ENCODE data around the gene RBP5.

RBP5 gene

DNA sequence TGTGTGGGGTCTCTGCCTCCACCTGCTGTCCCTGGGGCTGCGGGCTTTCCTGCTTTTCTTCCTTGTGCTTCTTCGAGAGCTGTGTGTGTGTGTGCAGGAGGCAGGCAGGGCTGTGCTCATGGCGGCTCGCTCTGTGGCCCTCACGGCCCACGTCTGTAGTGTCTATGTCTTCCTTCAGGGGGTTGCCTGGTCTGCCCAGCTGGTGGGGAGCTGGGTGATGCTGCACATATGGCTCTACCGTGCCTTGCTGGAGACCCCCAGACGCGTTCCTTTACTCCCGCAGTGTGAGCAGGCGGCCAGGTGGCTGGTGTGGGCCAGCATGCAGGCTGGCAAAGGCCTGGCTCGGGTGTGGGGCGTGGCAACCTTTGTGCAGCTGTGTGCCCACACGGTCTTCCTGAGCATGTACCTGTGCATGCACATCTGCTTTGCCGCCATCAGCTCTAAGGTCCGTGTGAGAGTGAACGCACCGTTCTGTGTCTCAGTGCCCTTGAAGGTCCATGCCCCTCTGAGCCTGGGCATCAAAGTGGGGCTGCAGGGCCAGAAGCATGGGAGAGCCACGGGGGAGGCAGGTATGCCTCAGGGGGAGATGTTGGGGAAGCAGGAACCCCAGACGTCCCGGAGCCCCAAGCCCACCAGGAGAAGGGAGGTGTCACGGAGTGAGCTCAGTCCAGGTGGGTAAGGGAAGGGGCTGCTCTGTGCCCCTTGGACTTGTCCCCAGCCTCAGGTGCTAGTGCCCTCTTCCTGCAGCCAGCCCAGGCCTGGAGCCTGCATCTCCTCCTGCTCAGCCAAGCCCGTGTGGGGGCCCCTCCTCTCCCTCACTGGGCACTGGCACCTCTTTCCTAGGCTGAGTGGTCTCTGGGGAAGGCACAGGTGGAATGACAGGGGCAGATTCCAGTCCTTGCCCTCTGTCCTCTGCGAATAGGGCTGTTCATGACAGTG is 27.8 kb upstream of the RBP5 start:
- H3K9me3 ChIP-seq (ENCODE audit: control insufficient read depth, low read length), result no peaks in the 10 kb centered on the region
- H3K36me3 ChIP-seq (ENCODE audit: control insufficient read depth, insufficient read depth, low read length), result peaks cover 8% of the 10 kb centered on the region
- no peaks in the 10 kb centered on the region for H3K4me1 ChIP-seq (ENCODE audit: control insufficient read depth, insufficient read depth, low read length)
- no peak overlapping the region for H3K9ac ChIP-seq (ENCODE audit: low read length)
- no peaks in the 10 kb centered on the region for H3K27me3 ChIP-seq (ENCODE audit: control insufficient read depth, insufficient read depth, low read length)
- H3K4me3 ChIP-seq (ENCODE audit: low read length), result no peak overlapping the region

DNA sequence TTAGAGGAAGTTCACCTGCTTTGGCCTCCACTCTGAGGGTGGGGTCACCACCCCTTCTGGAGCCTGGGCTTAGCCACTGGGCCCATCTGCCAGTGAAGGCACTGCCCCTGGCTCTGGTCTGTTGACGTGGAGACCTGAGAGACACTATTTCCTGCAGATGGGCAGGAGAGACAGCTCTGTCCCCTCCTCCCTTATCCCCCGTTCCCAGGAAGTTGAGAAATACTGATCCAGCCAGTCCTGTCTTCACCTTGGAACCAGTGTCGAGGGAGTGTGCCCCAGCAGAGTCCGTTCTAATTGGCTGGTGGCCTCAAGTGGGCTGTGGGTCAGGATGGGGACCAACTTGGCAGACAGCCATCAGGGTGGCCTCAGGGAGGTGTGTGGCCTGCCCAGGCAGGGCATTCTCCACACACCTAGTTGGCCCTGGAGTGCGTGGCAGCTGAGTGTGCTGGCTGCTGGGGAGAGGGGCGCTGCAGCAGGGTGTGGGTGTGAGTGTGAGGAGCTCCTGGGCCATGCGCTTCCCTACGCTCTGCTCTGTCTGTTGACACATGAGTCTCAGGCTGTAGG is 26.9 kb upstream of the RBP5 start:
- no peaks in the 10 kb centered on the region for H3K9me3 ChIP-seq (ENCODE audit: control insufficient read depth, low read length)
- H3K27me3 ChIP-seq (ENCODE audit: control insufficient read depth, insufficient read depth, low read length), result no peaks in the 10 kb centered on the region
- peaks cover 8% of the 10 kb centered on the region for H3K36me3 ChIP-seq (ENCODE audit: control insufficient read depth, insufficient read depth, low read length)
- no peaks in the 10 kb centered on the region for H3K4me1 ChIP-seq (ENCODE audit: control insufficient read depth, insufficient read depth, low read length)
- H3K9ac ChIP-seq (ENCODE audit: low read length), result no peak overlapping the region
- no peak overlapping the region for H3K4me3 ChIP-seq (ENCODE audit: low read length)

DNA sequence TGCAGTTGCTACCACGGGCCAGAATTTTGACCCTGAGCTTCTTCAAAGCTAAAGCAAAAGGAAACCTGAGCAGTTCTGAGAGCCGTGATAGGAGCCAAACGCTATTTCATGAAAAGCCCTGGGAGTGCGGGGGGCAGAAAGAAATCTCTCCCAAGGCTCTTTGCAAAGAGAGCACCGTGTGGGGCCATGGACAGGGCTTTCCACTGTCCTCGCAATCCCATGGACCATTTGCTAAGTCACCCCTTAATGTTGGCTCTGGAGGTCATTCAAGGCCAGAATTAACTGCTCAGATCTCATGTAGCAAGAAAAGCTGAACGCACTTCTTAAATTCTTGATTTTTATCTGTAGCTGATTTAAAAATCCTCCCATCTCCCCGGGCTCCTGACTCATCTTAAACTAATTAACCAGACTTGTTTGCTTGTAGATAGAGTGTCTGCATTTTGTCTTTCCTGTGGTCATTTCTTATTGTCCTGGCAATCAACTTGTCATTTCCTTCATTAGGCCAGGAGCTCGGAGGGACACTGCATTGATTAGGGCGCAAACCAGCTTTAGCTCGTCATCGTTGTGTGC is 26.3 kb upstream of the RBP5 start:
- no peak overlapping the region for H3K4me3 ChIP-seq (ENCODE audit: low read length)
- peaks cover 8% of the 10 kb centered on the region for H3K36me3 ChIP-seq (ENCODE audit: control insufficient read depth, insufficient read depth, low read length)
- H3K27me3 ChIP-seq (ENCODE audit: control insufficient read depth, insufficient read depth, low read length), result no peaks in the 10 kb centered on the region
- no peaks in the 10 kb centered on the region for H3K4me1 ChIP-seq (ENCODE audit: control insufficient read depth, insufficient read depth, low read length)
- no peaks in the 10 kb centered on the region for H3K9me3 ChIP-seq (ENCODE audit: control insufficient read depth, low read length)
- no peak overlapping the region for H3K9ac ChIP-seq (ENCODE audit: low read length)

DNA sequence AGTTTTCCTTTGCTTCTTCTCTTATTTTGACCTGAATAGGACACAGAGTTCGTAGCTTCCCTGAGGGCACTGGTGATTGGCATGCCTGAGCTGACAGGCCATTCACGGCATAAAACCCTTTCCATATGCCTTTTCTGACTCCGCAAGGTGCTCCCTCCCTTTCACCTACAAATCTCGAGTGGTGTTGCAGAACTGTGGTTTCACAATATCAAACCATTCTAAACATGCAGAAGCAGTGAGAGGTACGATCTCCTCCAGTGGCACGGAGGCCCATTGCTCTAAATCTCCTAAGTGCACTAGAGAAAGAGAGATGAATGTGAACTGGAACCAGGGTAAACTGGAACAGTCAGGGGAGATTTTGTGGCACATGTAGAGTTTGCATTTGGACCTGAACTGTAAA is 25.4 kb upstream of the RBP5 start:
- no peak overlapping the region for H3K9ac ChIP-seq (ENCODE audit: low read length)
- H3K9me3 ChIP-seq (ENCODE audit: control insufficient read depth, low read length), result no peaks in the 10 kb centered on the region
- H3K36me3 ChIP-seq (ENCODE audit: control insufficient read depth, insufficient read depth, low read length), result peaks cover 11% of the 10 kb centered on the region
- no peaks in the 10 kb centered on the region for H3K27me3 ChIP-seq (ENCODE audit: control insufficient read depth, insufficient read depth, low read length)
- H3K4me3 ChIP-seq (ENCODE audit: low read length), result no peak overlapping the region
- no peaks in the 10 kb centered on the region for H3K4me1 ChIP-seq (ENCODE audit: control insufficient read depth, insufficient read depth, low read length)

DNA sequence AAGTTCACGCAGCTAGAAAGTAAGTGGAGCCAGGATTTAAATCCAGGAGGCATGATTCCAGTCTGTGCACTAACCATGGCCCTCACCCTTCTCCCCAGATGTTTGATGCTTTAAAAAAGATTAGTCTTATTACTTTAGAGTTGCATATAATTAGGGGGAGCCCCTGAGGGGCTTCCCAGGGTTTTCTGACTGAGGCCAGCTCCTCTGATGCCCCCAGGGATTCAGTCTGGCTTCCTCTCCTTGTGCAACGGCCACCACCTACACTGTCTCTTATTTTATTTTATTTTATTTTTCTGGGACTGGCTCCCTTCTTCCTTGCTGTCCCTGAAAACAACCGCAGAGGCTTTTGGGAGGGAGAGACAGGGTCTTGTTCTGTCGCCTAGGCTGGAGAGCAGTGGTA is 24.1 kb upstream of the RBP5 start:
- no peaks in the 10 kb centered on the region for H3K4me1 ChIP-seq (ENCODE audit: control insufficient read depth, insufficient read depth, low read length)
- no peaks in the 10 kb centered on the region for H3K9me3 ChIP-seq (ENCODE audit: control insufficient read depth, low read length)
- no peak overlapping the region for H3K4me3 ChIP-seq (ENCODE audit: low read length)
- peaks cover 11% of the 10 kb centered on the region for H3K36me3 ChIP-seq (ENCODE audit: control insufficient read depth, insufficient read depth, low read length)
- no peaks in the 10 kb centered on the region for H3K27me3 ChIP-seq (ENCODE audit: control insufficient read depth, insufficient read depth, low read length)
- H3K9ac ChIP-seq (ENCODE audit: low read length), result no peak overlapping the region

DNA sequence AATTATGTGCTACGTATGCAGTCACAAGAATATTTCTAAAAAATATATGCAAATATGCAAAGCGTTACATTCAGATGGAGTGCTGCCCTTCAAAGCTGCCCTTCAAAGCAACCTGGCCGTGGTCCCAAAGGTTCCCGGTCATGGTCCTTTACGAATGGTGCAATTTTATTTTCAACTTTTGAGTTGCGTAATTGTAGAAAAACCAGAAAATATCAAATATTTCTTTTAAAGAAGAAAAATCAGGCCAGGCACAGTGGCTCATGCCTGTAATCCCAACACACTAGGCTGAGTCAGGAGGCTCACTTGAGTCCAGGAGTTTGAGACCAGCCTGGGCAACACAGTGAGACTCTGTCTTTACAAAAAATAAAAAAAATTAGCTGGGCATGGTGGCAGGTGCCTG is 22.8 kb upstream of the RBP5 start:
- Histone ChIP-seq H3K9ac (ENCODE audit: low read length) (no peak overlapping the region), H3K9me3 (ENCODE audit: control insufficient read depth, low read length) (no peaks in the 10 kb centered on the region), H3K4me3 (ENCODE audit: low read length) (no peak overlapping the region), H3K27me3 (ENCODE audit: control insufficient read depth, insufficient read depth, low read length) (no peaks in the 10 kb centered on the region), H3K36me3 (ENCODE audit: control insufficient read depth, insufficient read depth, low read length) (peaks cover 3% of the 10 kb centered on the region), H3K4me1 (ENCODE audit: control insufficient read depth, insufficient read depth, low read length) (no peaks in the 10 kb centered on the region)

DNA sequence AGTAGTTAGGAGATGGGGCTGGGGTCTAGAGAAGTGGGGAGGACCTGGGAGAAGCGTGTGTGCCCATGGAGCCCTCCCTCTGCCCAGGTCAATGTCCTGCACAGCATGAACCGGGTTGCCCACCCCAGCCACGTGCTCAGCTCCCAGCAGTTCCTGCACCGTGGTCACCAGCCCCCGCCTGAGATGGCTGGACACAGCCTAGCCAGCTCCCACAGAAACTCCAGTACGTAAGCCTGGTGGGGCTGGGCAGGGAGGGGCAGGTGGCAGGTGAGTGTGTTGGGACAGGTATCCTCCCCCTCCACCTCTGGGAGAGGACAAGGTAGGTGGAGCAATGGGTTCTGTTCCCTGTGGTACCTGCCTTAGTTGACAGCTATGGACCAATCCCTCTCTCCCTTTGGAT is 22.2 kb upstream of the RBP5 start:
- Histone ChIP-seq H3K4me3 (ENCODE audit: low read length) (no peak overlapping the region), H3K36me3 (ENCODE audit: control insufficient read depth, insufficient read depth, low read length) (peaks cover 3% of the 10 kb centered on the region), H3K9ac (ENCODE audit: low read length) (no peak overlapping the region), H3K27me3 (ENCODE audit: control insufficient read depth, insufficient read depth, low read length) (no peaks in the 10 kb centered on the region), H3K9me3 (ENCODE audit: control insufficient read depth, low read length) (no peaks in the 10 kb centered on the region), H3K4me1 (ENCODE audit: control insufficient read depth, insufficient read depth, low read length) (no peaks in the 10 kb centered on the region)

DNA sequence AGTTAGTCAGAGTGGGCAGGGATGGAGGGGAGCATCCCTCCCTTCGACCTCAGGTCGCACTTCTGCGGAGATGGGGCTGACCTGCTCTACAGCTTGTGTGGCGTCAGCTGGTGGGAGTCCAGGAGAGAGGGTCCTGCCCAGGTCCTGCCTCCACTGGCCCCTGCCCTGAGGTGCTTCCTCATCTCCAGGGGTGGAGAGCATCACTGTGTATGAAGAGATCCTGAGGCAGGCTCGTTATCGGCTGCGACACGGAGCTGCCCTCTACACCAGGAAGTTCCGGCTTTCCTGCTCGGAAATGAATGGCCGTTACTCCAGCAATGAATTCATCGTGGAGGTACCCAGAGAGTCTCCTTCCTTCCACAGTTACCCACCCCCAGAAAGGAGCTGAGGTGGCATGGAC is 21.7 kb upstream of the RBP5 start:
- H3K9ac ChIP-seq (ENCODE audit: low read length), result no peak overlapping the region
- H3K4me1 ChIP-seq (ENCODE audit: control insufficient read depth, insufficient read depth, low read length), result no peaks in the 10 kb centered on the region
- no peaks in the 10 kb centered on the region for H3K27me3 ChIP-seq (ENCODE audit: control insufficient read depth, insufficient read depth, low read length)
- H3K36me3 ChIP-seq (ENCODE audit: control insufficient read depth, insufficient read depth, low read length), result peaks cover 3% of the 10 kb centered on the region
- no peaks in the 10 kb centered on the region for H3K9me3 ChIP-seq (ENCODE audit: control insufficient read depth, low read length)
- no peak overlapping the region for H3K4me3 ChIP-seq (ENCODE audit: low read length)

DNA sequence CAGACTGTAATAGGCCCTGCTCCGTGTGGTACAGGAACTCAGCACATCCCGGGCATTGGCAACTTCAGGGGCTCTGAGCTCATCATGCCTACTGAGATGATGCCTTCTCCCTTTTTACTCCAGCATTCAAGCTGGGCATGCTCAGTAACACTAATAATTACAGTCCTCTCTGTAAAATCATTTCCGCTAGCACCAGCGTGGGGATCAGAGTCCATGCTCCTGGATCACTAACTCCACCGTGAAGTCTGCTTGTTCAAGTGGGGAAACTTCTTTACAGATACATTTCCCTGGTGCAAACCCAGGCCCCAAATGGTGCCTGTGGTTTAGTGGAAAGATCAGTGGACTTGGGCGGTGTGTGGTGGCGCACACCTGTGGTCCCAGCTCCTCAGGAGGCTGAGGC is 18.2 kb upstream of the RBP5 start:
- Histone ChIP-seq H3K27me3 (ENCODE audit: control insufficient read depth, insufficient read depth, low read length) (no peaks in the 10 kb centered on the region), H3K9ac (ENCODE audit: low read length) (no peak overlapping the region), H3K36me3 (ENCODE audit: control insufficient read depth, insufficient read depth, low read length) (peaks cover 3% of the 10 kb centered on the region), H3K4me1 (ENCODE audit: control insufficient read depth, insufficient read depth, low read length) (no peaks in the 10 kb centered on the region), H3K9me3 (ENCODE audit: control insufficient read depth, low read length) (no peaks in the 10 kb centered on the region), H3K4me3 (ENCODE audit: low read length) (no peak overlapping the region)

DNA sequence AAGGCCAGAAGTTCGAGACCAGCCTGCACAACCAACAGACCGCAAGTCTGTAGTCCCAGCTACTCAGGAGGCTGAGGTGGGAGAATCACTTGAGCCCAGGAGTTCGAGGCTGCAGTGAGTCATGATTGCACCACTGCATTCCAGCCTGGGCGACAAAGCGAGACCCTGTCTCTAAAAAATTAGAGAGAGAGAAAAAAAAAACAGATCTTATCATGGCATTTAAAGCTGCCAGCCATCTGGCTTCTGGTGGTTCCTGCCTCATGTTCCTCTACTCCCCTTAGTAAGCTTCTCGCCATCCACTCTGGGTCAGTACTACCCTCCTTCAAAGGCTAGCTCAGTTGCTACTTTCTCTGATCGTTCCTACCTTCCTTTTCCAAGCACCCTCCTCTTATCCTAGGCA is 17.5 kb upstream of the RBP5 start:
- Histone ChIP-seq H3K36me3 (ENCODE audit: control insufficient read depth, insufficient read depth, low read length) (peaks cover 3% of the 10 kb centered on the region), H3K9me3 (ENCODE audit: control insufficient read depth, low read length) (no peaks in the 10 kb centered on the region), H3K4me3 (ENCODE audit: low read length) (no peak overlapping the region), H3K9ac (ENCODE audit: low read length) (no peak overlapping the region), H3K4me1 (ENCODE audit: control insufficient read depth, insufficient read depth, low read length) (no peaks in the 10 kb centered on the region), H3K27me3 (ENCODE audit: control insufficient read depth, insufficient read depth, low read length) (no peaks in the 10 kb centered on the region)

DNA sequence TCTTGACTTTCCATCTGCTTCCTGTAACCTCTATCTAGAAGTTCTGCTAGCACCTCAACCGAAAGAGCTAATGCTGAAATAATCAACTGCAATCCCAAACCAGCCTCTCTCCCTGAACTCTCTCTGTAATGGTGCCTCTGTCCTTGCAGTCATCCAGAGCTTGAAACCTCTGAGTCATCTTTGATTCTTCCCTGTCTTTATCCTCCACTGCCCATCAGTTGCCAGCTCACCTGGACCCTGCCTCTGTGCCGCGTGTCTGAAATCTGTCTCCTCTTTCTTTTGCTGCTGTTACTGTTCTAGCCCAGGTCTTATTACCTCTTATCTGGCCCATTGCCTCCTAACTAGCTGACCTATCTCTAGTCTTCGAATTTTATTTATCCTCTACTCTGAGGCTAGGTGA is 17.0 kb upstream of the RBP5 start:
- H3K27me3 ChIP-seq (ENCODE audit: control insufficient read depth, insufficient read depth, low read length), result no peaks in the 10 kb centered on the region
- no peak overlapping the region for H3K9ac ChIP-seq (ENCODE audit: low read length)
- H3K4me3 ChIP-seq (ENCODE audit: low read length), result no peak overlapping the region
- no peaks in the 10 kb centered on the region for H3K4me1 ChIP-seq (ENCODE audit: control insufficient read depth, insufficient read depth, low read length)
- peaks cover 3% of the 10 kb centered on the region for H3K36me3 ChIP-seq (ENCODE audit: control insufficient read depth, insufficient read depth, low read length)
- no peaks in the 10 kb centered on the region for H3K9me3 ChIP-seq (ENCODE audit: control insufficient read depth, low read length)

DNA sequence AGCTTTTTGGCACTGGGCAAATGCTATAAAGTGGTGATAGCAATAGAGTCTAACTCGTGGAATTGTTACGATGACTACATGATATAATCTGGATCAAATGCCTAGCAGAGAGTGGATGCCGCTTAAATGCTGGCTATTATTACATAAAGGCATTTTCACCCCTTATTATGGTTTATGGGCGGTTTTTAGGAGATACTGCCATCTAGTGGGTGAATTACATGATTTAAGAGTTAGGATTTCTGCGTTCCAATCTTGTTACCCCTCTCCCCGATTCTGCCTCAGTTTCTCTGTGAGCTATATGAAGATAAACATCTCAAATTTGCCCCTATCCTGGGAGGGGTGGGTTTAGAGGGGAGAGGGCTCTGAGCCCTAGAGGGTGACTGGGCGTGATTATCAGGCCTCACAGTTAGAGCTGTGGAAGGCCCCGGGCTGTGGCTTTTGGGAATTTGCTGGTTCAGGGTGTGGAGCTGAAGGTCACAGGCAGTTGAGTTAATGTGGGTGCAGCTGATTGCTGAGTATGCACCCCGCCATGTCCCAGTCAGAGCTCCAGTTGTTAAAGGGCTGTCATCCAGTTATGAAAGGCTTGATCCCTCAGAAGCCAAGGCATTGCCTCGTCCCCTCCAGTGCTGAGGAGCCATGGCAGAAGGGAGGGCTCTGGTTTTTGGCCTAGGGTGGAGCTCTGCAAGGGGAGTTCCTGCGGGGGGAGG is 15.9 kb upstream of the RBP5 start:
- Histone ChIP-seq H3K9me3 (ENCODE audit: control insufficient read depth, low read length) (no peaks in the 10 kb centered on the region), H3K9ac (ENCODE audit: low read length) (no peak overlapping the region), H3K4me1 (ENCODE audit: control insufficient read depth, insufficient read depth, low read length) (no peaks in the 10 kb centered on the region), H3K27me3 (ENCODE audit: control insufficient read depth, insufficient read depth, low read length) (no peaks in the 10 kb centered on the region), H3K4me3 (ENCODE audit: low read length) (no peak overlapping the region), H3K36me3 (ENCODE audit: control insufficient read depth, insufficient read depth, low read length) (peaks cover 3% of the 10 kb centered on the region)

Measured in mucosa of stomach (tissue), 1 donor.